Endothelial cell of umbilical vein (primary cell): ENCODE results near the gene ZNF23. TPM values are rescaled to one million over a fixed set of nuclear protein-coding genes. Genes with fewer than 3 reads are reported as not detected.

Experiments
- BruUV-seq: library from RNA; stranded (reverse); fragments of 400-500 nt; replicated peaks from 2 replicates; lab custom pipeline; 2021; lab: Mats Ljungman, UMichigan
- CTCF ChIA-PET: fragments of 300-600, 350-600 bp; sonication (Branson Sonifier 250); formaldehyde crosslinking; loops from one replicate; lab custom pipeline; 2021; ENCODE audit warnings: antibody characterized with exemption, inconsistent platforms; lab: Charles Lee
- POLR2A ChIA-PET: fragments of 300-600, 350-600 bp; sonication (Branson Sonifier 250); formaldehyde crosslinking; loops from one replicate; lab custom pipeline; 2021; ENCODE audit warnings: antibody characterized with exemption, inconsistent platforms; lab: Charles Lee
- DNase-seq: peaks from one replicate; pipeline ENCODE4 v3.0.0-alpha.2; 2011; ENCODE audit warnings: low read depth, low spot score
- FAIRE-seq: peaks from 2 replicates; lab custom pipeline; 2011; peaks lifted over from hg19 to GRCh38; lab: Jason Lieb, UNC
- H2AFZ ChIP-seq: 2 replicates; pipeline ENCODE4 v1.6.0; 2012; ENCODE audit warnings: low read depth, low read length, control low read depth, inconsistent platforms
- H3K27ac ChIP-seq: 2 replicates; pipeline ENCODE4 v1.5.1; 2011; ENCODE audit warnings: low read depth, mild to moderate bottlenecking, control low read depth, low read length, moderate library complexity; ENCODE audit not compliant: insufficient read depth
- H3K27me3 ChIP-seq, 2 experiments: 2 replicates each; pipeline versions ENCODE4 v1.6.0 to v1.6.1; 2011; ENCODE audit warnings: low read length in 2 of 2, mixed read lengths in 1 of 2; ENCODE audit not compliant: control insufficient read depth in 2 of 2, insufficient read depth in 2 of 2
- H3K36me3 ChIP-seq, 2 experiments: 2 replicates in 1 of 2; 3 replicates in 1 of 2; pipeline ENCODE4 v1.5.1; 2011; ENCODE audit warnings: low read length in 2 of 2, mild to moderate bottlenecking in 1 of 2, moderate library complexity in 1 of 2; ENCODE audit not compliant: control insufficient read depth in 2 of 2, insufficient read depth in 2 of 2; ENCODE audit errors: extremely low read depth in 1 of 2
- H3K4me1 ChIP-seq: 3 replicates; pipeline ENCODE4 v1.5.1; 2011; ENCODE audit warnings: mild to moderate bottlenecking, low read length; ENCODE audit not compliant: control insufficient read depth, insufficient read depth; ENCODE audit errors: extremely low read depth
- H3K4me2 ChIP-seq: 2 replicates; pipeline ENCODE4 v1.6.1; 2011; ENCODE audit warnings: low read length, control low read depth, mixed read lengths; ENCODE audit not compliant: insufficient read depth
- H3K4me3 ChIP-seq, 3 experiments: fragments of 200-600 bp in 1 of 3; sonication (generic), shearing (Covaris generic) in 1 of 3; replicated peaks in 1 of 3; 2 replicates each; pipeline ENCODE4 v1.5.1; 2011 to 2016; ENCODE audit warnings: control low read depth in 3 of 3, low read length in 3 of 3, mild to moderate bottlenecking in 2 of 3, inconsistent platforms in 1 of 3, low read depth in 1 of 3, moderate library complexity in 1 of 3; ENCODE audit not compliant: insufficient read depth in 1 of 3
- H3K79me2 ChIP-seq: 2 replicates; pipeline ENCODE4 v1.6.0; 2012; ENCODE audit warnings: low read length, inconsistent platforms; ENCODE audit not compliant: control insufficient read depth, insufficient read depth
- H3K9ac ChIP-seq: replicated peaks from 2 replicates; pipeline ENCODE3; 2011; ENCODE audit warnings: low read length, control low read depth; ENCODE audit not compliant: insufficient read depth; ENCODE audit errors: extremely low read depth
- H3K9me1 ChIP-seq: replicated peaks from 3 replicates; pipeline ENCODE4 v1.6.0; 2011; ENCODE audit warnings: mild to moderate bottlenecking, low read length; ENCODE audit not compliant: control insufficient read depth, insufficient read depth; ENCODE audit errors: extremely low read depth
- H3K9me3 ChIP-seq: replicated peaks from 2 replicates; pipeline ENCODE4 v1.5.1; 2012; ENCODE audit warnings: low read length, inconsistent platforms; ENCODE audit not compliant: control insufficient read depth, insufficient read depth
- H4K20me1 ChIP-seq: replicated peaks from 2 replicates; pipeline ENCODE3; 2011; ENCODE audit warnings: mild to moderate bottlenecking, low read length; ENCODE audit not compliant: control insufficient read depth, insufficient read depth; ENCODE audit errors: extremely low read depth
- EZH2 ChIP-seq: IDR thresholded peaks from 2 replicates; pipeline ENCODE4 v1.6.1; 2012; ENCODE audit warnings: borderline replicate concordance, low read depth, mild to moderate bottlenecking, moderate library complexity, low read length, inconsistent platforms; ENCODE audit not compliant: severe bottlenecking
- FOS ChIP-seq: IDR thresholded peaks from 2 replicates; pipeline ENCODE4 v1.6.1; 2011; ENCODE audit warnings: mild to moderate bottlenecking, low read length, moderate library complexity, borderline replicate concordance; ENCODE audit not compliant: insufficient read depth
- GATA2 ChIP-seq: IDR thresholded peaks from 2 replicates; pipeline ENCODE4 v1.7.0; 2011; ENCODE audit warnings: low read depth, mild to moderate bottlenecking, moderate library complexity, mixed read lengths, low read length; ENCODE audit not compliant: insufficient read length, insufficient read depth
- JUN ChIP-seq: IDR thresholded peaks from 2 replicates; pipeline ENCODE4 v1.6.1; 2011; ENCODE audit warnings: borderline replicate concordance, low read depth; ENCODE audit not compliant: insufficient read length, insufficient read depth
- MAX ChIP-seq: IDR thresholded peaks from 2 replicates; pipeline ENCODE4 v1.6.1; 2011; ENCODE audit not compliant: insufficient read depth, insufficient read length
- POLR2A ChIP-seq: IDR thresholded peaks from 2 replicates; pipeline ENCODE4 v1.6.1; 2012; ENCODE audit warnings: low read depth, mild to moderate bottlenecking, control low read depth, low read length
- POLR2AphosphoS5 ChIP-seq: IDR thresholded peaks from 2 replicates; pipeline ENCODE4 v1.6.1; 2012; ENCODE audit warnings: low read depth, mild to moderate bottlenecking, control low read depth, low read length, moderate library complexity; ENCODE audit not compliant: insufficient read depth
- dilution Hi-C: fragments of 300-500 bp; cut with MboI; formaldehyde crosslinking; loops from one replicate; pipeline ENCODE4 v1.15.0; 2019; ENCODE audit warnings: low sequenced_read_pairs; ENCODE audit not compliant: extremely low pct_ligation_motif_present
- intact Hi-C: fragments of 100-400 bp; cut with micrococcal nuclease; formaldehyde crosslinking; loops from one replicate; pipeline ENCODE4 v1.10.0; 2022
- polyA plus RNA-seq, 4 experiments: library from polyadenylated mRNA; depleted of rRNA in 3 of 4; stranded (reverse) in 3 of 4; unstranded in 1 of 4; fragments of >200 nt; gene quantifications; 2 replicates each; pipeline versions ENCODE4 v1.2.1 to v1.2.3, GENCODE V29; 2011 to 2012; ENCODE audit warnings: missing spikeins in 1 of 4
- total RNA-seq: library from RNA; stranded (reverse); gene quantifications from 2 replicates; pipeline ENCODE4 v1.2.3, GENCODE V29; 2021
- TF ChIP-seq, protein P1 (sequence below), 2 donors: IDR thresholded peaks; 1 replicate in 1 of 2; 2 replicates in 1 of 2; pipeline ENCODE4 v1.5.1; 2011; ENCODE audit warnings: low read length in 2 of 2, mild to moderate bottlenecking in 2 of 2, moderate library complexity in 2 of 2, control low read depth in 1 of 2, inconsistent platforms in 1 of 2, low read depth in 1 of 2; ENCODE audit not compliant: insufficient read depth in 1 of 2; ENCODE audit errors: extremely low read depth in 1 of 2

The ZNF23 gene
- total and polyA plus RNA-seq, 2 donors (not counting 3 experiments of a cell fraction or from before 2014, with no cell fraction given): 2.1 to 6.4 TPM

DNA sequence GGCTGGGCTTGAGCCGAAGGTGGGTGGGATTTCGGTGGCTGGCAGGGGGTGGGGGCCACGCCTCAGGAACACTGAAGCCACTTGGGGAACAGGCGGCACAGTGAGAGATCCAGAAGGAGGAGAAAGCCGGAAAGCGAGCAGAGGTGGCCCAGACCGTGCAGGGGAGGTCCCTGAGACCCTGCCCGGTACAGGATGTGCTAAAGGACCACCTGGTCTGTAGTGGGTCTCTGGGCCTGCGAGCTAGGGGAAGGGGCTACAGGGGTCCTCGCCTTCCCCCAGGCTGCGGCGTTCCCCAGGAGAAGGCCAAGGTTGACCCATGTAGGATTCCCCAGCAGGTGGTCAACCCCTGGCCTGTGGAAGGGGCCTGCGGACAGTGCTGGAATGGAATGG lies 20.0 kb downstream of the ZNF23 start, which contains the start of gene TLE7:
TLE7 (minus strand) TSS at position 4 of the 390 bp plus-strand sequence. CDS start 8,730 bp downstream, outside the sequence.
- Histone ChIP-seq H3K27me3 (no peaks in the 10 kb centered on the region), H3K4me2 (no peak within 1 kb of the TSS), H3K9me1 (no peaks in the 10 kb centered on the region), H2AFZ (no peak within 1 kb of the TSS), H3K9me3 (peaks cover 1% of the 10 kb centered on the region), H3K4me1 (no peaks in the 10 kb centered on the region), H3K9ac (no peak within 1 kb of the TSS), H4K20me1 (no peaks in the 10 kb centered on the region), H3K27ac (no peak within 1 kb of the TSS), H3K4me3 (no peak within 1 kb of the TSS), H3K79me2 (no peaks in the 10 kb centered on the region), H3K36me3 (no peaks in the 10 kb centered on the region)
- no TSS peak for BruUV-seq
- no peak for TF ChIP-seq POLR2AphosphoS5
- TF ChIP-seq, protein P1, sequence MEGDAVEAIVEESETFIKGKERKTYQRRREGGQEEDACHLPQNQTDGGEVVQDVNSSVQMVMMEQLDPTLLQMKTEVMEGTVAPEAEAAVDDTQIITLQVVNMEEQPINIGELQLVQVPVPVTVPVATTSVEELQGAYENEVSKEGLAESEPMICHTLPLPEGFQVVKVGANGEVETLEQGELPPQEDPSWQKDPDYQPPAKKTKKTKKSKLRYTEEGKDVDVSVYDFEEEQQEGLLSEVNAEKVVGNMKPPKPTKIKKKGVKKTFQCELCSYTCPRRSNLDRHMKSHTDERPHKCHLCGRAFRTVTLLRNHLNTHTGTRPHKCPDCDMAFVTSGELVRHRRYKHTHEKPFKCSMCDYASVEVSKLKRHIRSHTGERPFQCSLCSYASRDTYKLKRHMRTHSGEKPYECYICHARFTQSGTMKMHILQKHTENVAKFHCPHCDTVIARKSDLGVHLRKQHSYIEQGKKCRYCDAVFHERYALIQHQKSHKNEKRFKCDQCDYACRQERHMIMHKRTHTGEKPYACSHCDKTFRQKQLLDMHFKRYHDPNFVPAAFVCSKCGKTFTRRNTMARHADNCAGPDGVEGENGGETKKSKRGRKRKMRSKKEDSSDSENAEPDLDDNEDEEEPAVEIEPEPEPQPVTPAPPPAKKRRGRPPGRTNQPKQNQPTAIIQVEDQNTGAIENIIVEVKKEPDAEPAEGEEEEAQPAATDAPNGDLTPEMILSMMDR (IDR thresholded peaks at IDR 0.05; ENCODE audit: extremely low read depth in 1 of 2, insufficient read depth in 1 of 2, low read depth in 1 of 2, low read length in 2 of 2): no peak
- TF ChIP-seq MAX: no peak
- no peak for TF ChIP-seq FOS
- TF ChIP-seq EZH2: no peak
- no peak for TF ChIP-seq POLR2A
- TF ChIP-seq JUN: no peak
- no peak for TF ChIP-seq GATA2
- POLR2A ChIA-PET: no interaction called here
- intact Hi-C loops: no loop called here
- dilution Hi-C loops: no loop called here
- CTCF ChIA-PET: no interaction called here
- no peak for DNase-seq
- no peak for FAIRE-seq
